Measurements from ENCODE around the gene VPS50.
"Not testable (repeated sequence)": the region's sequence is repeated elsewhere in the genome, so short reads cannot be mapped to it uniquely, and the experiment has no call there.

Gene VPS50

DNA sequence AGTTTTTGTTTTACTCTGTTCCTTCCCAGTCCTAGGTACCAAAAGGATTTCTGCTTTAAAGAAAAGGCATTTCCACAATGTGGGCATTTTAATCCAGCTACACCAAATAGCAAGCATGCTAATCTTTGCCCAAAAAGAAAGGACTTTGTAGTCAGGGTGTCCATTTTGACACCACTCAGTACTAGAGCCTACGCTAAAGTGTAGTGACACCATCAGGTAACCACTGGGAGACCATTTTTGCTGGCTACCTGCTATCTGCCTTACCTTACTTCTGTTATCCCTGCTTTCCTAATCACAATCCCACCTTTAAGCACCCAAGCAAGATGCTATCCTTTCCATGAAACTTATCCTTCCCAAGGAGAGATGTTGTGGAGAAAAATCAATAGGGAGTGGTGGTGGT, 129.7 kb downstream of the VPS50 start:
- TF ChIP-seq CTCF (IDR thresholded peaks at IDR 0.05; ENCODE audit: extremely low read depth, missing control alignments), result no peak
- no peak for DNase-seq (ENCODE audit: low spot score)

- TF ChIP-seq CTCF (IDR thresholded peaks at IDR 0.05; ENCODE audit: extremely low read depth, missing control alignments), result no peak
- DNase-seq (ENCODE audit: low spot score), result no peak
These were observed 132.6 kb downstream of the VPS50 start for GRCh38 chr7:93364806-93365205.

DNA sequence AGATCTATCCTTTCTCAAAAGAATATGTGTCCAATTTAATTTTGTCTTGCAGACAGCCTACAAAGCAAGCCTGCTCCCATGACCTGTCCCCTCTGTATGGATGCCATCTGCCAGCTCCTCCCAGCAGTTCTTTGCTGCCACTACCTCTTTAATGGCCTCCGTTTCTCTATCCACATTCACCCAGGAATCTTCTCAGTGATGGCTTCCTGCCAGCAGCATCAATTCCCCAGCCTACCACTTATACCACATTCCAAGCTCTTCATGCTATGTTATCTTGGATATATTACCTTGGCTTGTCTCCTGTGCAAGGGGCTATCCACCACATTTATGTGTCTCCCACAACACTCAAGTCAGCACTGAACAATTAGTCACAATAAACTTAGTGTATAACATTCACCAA, 133.2 kb downstream of the VPS50 start:
- no peak for DNase-seq (ENCODE audit: low spot score)
- TF ChIP-seq CTCF (IDR thresholded peaks at IDR 0.05; ENCODE audit: extremely low read depth, missing control alignments), result no peak

DNA sequence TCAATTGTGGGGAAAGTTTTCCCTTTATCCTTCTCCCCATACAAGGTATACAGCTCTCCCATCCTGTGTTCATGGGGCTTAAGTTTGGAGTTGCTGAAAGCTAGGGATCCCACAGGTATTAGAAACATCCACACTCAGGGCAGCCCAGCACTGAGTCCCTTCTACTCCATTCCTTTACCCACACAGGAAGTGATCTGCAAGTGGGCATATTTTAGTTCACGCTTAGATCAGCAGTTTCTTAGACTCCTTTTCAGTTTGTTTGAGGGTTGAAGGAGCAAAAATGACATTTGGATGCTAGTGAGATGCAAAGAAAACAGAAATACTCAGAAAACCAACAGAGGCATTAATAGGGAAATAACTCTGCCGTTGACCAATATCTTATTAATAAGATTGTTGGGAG, 134.7 kb downstream of the VPS50 start:
- no peak for DNase-seq (ENCODE audit: low spot score)
- no peak for TF ChIP-seq CTCF (IDR thresholded peaks at IDR 0.05; ENCODE audit: extremely low read depth, missing control alignments)

DNA sequence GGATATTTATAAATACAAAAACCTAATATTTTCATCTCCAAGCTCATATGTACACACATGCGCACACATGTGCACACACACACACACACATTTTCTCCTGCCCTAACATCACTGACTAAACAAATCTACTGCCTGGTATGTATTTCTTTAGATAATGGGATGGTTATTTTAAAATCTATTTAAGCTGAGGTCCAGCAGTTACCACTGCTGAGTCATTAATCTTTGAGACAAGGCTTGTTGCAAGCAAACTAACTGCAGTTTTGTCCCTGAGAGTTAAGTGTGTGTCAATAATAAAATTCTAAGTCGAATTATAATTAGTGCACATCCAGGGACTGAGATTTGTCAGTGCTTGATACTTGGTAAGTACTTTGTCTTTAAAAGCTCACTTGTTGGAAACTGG, 135.1 kb downstream of the VPS50 start:
- no peak for TF ChIP-seq CTCF (IDR thresholded peaks at IDR 0.05; ENCODE audit: extremely low read depth, missing control alignments)
- no peak for DNase-seq (ENCODE audit: low spot score)

DNA sequence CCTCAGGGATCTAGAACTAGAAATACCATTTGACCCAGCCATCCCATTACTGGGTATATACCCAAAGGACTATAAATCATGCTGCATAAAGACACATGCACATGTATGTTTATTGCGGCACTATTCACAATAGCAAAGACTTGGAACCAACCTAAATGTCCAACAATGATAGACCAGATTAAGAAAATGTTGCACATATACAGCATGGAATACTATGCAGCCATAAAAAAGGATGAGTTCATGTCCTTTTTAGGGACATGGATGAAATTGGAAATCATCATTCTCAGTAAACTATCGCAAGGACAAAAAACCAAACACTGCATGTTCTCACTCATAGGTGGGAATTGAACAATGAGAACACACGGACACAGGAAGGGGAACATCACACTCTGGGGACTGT, 138.8 kb downstream of the VPS50 start:
- not testable (repeated sequence) for DNase-seq (ENCODE audit: low spot score)

DNA sequence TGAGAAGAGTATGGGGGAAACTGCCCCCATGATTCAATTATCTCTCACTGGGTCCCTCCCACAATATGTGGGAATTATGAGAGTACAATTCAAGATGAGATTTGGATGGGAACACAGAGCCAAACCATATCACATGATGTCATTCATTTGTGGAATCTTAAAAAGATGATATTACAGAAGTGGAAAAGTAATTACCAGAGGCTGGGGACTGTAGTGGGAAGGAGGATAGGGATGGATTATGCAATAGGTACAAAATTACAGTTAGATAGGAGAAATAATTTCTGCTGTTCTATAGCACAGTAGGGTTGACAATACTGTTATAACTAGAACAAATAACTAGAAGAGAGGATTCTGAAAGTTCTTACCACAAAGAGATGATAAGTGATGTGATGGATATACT, 141.4 kb downstream of the VPS50 start:
- DNase-seq (ENCODE audit: low spot score), result no peak

More for the DNA sequence above, 141.4 kb downstream of the VPS50 start:
- no peak for TF ChIP-seq CTCF (IDR thresholded peaks at IDR 0.05; ENCODE audit: extremely low read depth, missing control alignments)
